ENCODE results near the gene FTO.
"Not testable (repeated sequence)": the region's sequence is repeated elsewhere in the genome, so short reads cannot be mapped to it uniquely, and the experiment has no call there.

Gene FTO

GRCh38 chr16:53827741-53828140, 123.8 kb downstream of the FTO start:
- no peak for DNase-seq

- peak; percentile 60 for DNase-seq
These were observed 125.3 kb downstream of the FTO start for GRCh38 chr16:53829186-53829747.

- no peak for DNase-seq
These were observed 129.1 kb downstream of the FTO start for GRCh38 chr16:53832896-53833544.

GRCh38 chr16:53836142-53836541, 132.2 kb downstream of the FTO start:
- DNase-seq: no peak

- no peak for DNase-seq
These were observed 132.7 kb downstream of the FTO start for GRCh38 chr16:53836680-53837079.

GRCh38 chr16:53837426-53837825, 133.5 kb downstream of the FTO start:
- DNase-seq: no peak

GRCh38 chr16:53839150-53839549, 135.2 kb downstream of the FTO start:
- DNase-seq: no peak

- no peak for DNase-seq
These were observed 136.5 kb downstream of the FTO start for GRCh38 chr16:53840456-53840855.

- no peak for DNase-seq
These were observed 137.9 kb downstream of the FTO start for GRCh38 chr16:53841884-53842283.

GRCh38 chr16:53843084-53843483, 139.1 kb downstream of the FTO start:
- no peak for DNase-seq

GRCh38 chr16:53844804-53845203, 140.8 kb downstream of the FTO start:
- no peak for DNase-seq

GRCh38 chr16:53846549-53846948, 142.6 kb downstream of the FTO start:
- DNase-seq: not testable (repeated sequence)

- DNase-seq: no peak
These were observed 143.0 kb downstream of the FTO start for GRCh38 chr16:53846971-53847370.

- no peak for DNase-seq
These were observed 144.5 kb downstream of the FTO start for GRCh38 chr16:53848277-53848942.

GRCh38 chr16:53848950-53849349, 145.0 kb downstream of the FTO start:
- DNase-seq: no peak

GRCh38 chr16:53849585-53849984, 145.6 kb downstream of the FTO start:
- peak; percentile 15 for DNase-seq

GRCh38 chr16:53849994-53850393, 146.0 kb downstream of the FTO start:
- DNase-seq: no peak

GRCh38 chr16:53852678-53853077, 148.7 kb downstream of the FTO start:
- peak; percentile 8 for DNase-seq

- no peak for DNase-seq
These were observed 151.1 kb downstream of the FTO start for GRCh38 chr16:53855056-53855455.

- DNase-seq: peak; percentile 10
These were observed 151.6 kb downstream of the FTO start for GRCh38 chr16:53855511-53855910.

- DNase-seq: no peak
These were observed 156.1 kb downstream of the FTO start for GRCh38 chr16:53859995-53860540.

- no peak for DNase-seq
These were observed 159.9 kb downstream of the FTO start for GRCh38 chr16:53863861-53864260.

- peak; percentile 46 for DNase-seq
These were observed 161.0 kb downstream of the FTO start for GRCh38 chr16:53864819-53865493.

GRCh38 chr16:53865494-53865863, 161.5 kb downstream of the FTO start:
- DNase-seq: peak; percentile 31
